Erythroblast (primary cell): ENCODE results near the gene COL25A1.
"Not testable (repeated sequence)": the region's sequence is repeated elsewhere in the genome, so short reads cannot be mapped to it uniquely, and the experiment has no call there.

ENCODE experiments used
- DNase-seq, 2 experiments: peaks; one replicate each; lab custom pipeline; 2025; lab: John Stamatoyannopoulos, UW
- GATA1 ChIP-seq: IDR thresholded peaks from 2 replicates; pipeline ENCODE4 v1.6.1; 2011; ENCODE audit warnings: low read depth, mild to moderate bottlenecking, control low read depth, low read length, moderate library complexity
- POLR2A ChIP-seq: IDR thresholded peaks from 2 replicates; pipeline ENCODE4 v1.6.1; 2011; ENCODE audit warnings: mild to moderate bottlenecking, low read length

The COL25A1 gene

DNA sequence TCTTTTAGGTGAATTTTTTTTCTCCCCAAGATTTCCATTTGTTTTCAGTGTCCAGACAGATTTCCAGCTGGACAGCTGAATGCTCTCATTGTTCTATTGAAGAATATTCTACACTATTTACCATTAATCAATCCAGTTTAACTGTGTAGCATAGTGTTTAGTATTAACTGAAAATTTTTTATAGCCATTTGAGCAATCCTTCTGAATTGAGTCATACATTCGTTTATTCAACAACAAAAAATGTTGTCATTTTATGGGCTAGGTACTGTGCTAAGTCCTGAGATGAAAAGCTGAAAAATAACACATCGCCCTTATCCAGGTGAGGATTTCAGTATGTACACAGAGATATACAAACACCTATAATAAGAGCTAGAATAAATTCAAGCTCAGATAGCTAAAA lies 223.3 kb downstream of the COL25A1 start:
- TF ChIP-seq GATA1, result no peak
- TF ChIP-seq POLR2A, result no peak
- no peak for DNase-seq

DNA sequence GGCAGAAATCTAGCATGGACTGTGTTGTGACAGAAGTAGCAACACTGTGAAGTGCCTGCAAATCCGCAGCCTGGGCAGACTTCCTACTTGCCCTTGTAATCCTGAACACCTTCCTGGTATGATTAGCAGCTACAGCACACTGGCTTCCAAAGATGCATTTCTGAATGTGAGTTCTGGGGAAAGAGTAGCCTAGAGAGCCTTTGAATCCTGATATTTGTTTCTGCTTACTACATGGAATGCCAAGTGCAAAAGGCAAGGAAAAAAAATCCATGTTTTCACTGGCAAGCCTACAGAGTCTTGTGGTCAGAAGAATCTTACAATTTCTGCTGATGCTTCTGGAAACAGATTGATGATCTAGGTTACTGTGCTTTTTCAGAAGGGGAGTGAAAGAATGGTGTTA lies 223.7 kb downstream of the COL25A1 start:
- TF ChIP-seq GATA1 (no peak), POLR2A (no peak)
- DNase-seq, result no peak

DNA sequence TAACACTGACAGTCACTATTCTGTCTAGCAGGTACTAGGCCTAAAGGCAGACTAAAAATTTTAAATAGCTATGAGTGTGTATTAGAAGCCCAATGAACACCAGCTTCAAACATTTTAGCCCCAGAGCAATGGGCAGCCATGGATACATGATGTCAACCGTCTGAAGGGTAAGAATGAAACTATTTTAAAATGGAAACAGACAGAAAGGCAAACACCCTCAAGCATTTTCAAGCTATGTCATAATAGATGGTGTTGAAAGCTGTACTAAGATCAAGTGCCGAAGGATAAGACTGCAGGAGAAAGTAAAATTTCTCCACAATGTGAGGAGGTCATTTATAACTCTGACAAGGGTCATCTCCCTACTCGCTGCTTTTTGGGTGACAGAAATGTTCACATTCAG lies 225.0 kb downstream of the COL25A1 start:
- TF ChIP-seq POLR2A (no peak), GATA1 (no peak)
- no peak for DNase-seq

DNA sequence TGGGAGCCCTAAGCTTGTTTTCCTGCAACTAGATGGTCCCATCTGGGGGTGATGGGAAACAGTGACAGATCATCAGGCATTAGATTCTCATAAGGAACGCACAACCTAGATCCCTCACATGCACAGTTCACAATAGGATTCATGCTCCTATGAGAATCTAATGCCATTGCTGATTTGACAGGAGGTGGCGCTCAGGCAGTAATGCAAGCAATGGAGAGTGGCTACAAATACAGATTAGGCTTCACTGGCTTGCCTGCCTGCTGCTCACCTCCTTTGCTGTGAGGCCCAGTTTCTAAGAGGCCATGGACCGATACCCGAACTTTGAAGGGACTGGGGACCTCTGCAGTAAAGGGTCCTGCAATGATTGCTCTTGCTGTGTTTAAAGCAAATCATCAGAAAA lies 225.7 kb downstream of the COL25A1 start:
- not testable (repeated sequence) for DNase-seq

DNA sequence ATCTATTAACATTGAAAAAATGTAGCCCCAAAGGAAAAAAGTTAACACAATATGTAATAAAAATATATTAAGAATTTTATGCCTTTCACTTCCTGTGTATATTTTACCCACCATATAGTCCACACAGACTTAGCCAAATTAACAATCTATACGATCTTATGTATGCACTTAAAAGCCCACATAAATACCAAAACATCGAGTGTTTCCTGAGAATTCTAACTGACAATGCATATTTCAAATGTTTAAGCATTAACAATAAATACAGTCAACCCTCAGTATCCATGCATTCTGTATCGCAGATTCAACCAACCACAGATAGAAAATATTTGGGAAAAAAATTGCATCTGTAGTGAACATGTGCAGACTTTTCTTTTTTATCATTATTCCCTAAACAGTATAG lies 226.8 kb downstream of the COL25A1 start:
- TF ChIP-seq GATA1 (no peak), POLR2A (no peak)
- DNase-seq, result no peak

DNA sequence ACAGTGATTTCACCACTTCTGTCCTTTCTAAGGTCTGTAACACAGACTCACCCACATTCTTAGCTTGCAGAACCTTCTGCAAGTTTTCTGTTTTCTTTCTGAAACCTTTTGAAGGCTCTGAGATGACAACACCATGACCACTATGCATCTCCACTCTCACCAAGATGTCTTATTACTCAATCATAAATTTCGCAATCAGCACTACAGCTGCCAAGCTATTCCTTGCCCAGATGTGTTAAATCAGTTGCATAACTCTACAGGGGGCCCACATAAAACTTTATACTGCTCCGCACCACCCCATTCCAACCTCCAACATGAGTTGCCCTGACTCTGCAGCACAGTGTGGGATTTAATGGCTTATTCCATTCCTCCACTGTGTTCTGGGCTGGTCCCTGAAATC lies 229.9 kb downstream of the COL25A1 start:
- DNase-seq, result no peak
- TF ChIP-seq GATA1 (no peak), POLR2A (no peak)

DNA sequence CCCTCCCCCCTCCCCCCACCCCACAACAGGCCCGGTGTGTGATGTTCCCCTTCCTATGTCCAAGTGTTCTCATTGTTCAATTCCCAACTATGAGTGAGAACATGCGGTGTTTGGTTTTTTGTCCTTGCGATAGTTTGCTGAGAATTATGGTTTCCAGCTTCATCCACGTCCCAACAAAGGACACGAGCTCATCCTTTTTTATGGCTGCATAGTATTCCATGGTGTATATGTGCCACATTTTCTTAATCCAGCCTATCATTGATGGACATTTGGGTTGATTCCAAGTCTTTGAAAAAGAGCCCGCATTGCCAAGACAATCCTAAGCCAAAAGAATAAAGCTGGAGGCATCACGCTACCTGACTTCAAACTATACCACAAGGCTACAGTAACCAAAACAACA lies 231.8 kb downstream of the COL25A1 start:
- not testable (repeated sequence) for DNase-seq

DNA sequence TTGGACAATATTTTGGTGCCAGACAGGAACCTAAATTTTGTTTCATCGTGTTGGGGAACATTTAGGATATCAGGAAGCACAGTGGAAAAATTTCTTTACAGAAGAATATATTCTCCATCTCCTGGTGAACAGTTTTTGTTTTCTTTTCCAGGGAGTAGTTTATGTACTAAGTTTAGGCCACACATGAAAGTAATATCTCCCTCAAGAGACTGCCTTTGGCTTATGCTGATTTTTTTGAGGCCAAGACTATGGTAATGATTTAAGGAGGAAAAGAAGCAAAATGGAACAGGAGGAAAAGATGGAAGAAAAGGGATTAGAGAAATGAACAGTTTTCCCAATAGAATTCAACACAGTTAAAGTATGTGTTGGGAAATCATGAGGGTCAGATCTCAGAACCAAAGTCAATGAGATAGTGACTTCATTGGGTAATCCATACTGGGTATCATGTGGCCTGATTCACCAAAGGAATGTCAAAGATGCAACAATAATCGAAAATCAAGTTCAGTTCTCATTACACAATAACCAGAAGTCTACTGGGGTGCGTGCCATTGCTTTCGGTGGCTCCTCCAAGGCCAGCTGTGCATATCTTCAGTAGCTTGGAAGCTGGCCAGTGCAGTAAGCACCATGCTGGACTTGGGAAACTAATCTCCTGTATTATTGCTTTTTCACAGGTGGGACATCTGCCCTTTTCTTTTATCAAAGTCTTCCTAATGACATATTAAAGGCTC lies 234.8 kb downstream of the COL25A1 start:
- TF ChIP-seq GATA1, result no peak
- no peak for TF ChIP-seq POLR2A
- DNase-seq, result no peak

DNA sequence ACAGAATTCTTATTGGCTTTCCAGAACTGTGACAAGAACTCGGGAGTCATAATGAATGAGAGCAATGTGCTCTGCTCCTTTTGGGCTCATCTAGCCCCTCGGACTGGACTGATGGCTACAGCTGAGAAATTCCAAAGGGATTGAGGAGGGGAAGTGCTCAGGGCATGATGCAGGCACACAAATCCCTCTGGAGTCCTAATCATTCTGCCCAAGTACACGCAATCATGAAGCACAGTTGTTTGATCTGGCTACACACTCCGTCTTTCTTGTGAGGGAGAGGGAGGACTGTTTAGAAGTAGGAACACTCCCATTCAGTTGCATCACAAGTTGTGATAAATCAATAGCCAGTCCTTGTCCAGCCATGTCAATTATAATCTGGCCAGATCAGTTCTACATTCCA lies 237.5 kb downstream of the COL25A1 start:
- DNase-seq, result no peak
- no peak for TF ChIP-seq GATA1
- no peak for TF ChIP-seq POLR2A

DNA sequence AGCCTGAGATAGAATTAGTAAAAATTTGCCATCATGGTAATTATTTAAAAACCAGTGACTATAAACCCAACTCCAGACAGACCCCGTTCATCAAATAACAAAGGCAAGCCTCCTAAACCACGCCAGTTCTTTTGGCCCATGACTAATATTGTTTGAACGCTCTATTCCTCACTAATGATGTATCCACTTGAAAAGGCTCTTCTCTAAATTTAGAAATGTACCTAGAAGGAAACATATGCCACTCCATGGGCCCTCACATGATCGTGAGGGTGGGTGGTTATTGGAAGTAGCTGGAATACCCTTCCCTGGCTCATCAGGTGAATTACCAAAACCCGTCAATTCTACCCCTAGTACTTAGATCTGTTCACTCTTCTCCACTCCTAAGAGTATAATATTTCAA lies 249.2 kb downstream of the COL25A1 start:
- TF ChIP-seq GATA1, result no peak
- TF ChIP-seq POLR2A, result no peak
- DNase-seq, result no peak

DNA sequence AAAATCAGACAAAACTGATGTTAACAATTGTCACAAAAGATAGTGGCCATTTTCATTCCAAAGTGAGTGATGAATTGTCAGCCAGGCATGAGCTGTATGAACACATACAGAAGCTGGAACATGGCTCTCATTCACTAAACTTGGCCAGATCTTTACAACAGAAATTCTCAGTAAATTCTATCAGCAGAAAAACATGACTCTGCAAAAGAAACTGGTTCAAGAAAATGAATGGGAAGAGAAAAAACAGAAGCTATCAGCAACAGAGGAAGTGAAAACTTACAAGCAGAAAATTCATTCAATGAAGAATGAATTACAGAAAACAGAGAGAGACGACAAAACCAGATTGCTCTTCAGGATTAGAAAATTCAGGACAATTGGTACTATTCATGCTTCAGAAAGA lies 249.6 kb downstream of the COL25A1 start:
- TF ChIP-seq GATA1 (no peak), POLR2A (no peak)
- no peak for DNase-seq

DNA sequence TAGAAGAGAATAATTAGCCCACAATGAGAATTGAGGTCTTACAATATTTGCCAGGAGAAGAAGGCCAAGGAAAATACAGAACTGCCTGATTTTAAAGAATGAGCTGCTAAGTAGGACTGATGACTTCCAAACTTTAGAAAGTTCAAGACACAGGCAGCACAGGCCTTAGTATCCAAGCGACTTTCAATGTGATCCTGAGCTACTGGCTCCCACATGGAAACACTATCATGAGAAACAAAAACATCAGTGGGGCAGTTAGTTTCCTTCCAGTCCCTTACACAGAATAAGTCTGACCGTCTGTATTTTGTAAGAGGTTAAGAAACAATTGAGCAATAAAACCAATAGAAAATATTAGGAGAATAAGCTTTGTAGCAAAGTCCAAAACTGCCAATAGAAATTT lies 251.4 kb downstream of the COL25A1 start:
- TF ChIP-seq GATA1 (no peak), POLR2A (no peak)
- no peak for DNase-seq

DNA sequence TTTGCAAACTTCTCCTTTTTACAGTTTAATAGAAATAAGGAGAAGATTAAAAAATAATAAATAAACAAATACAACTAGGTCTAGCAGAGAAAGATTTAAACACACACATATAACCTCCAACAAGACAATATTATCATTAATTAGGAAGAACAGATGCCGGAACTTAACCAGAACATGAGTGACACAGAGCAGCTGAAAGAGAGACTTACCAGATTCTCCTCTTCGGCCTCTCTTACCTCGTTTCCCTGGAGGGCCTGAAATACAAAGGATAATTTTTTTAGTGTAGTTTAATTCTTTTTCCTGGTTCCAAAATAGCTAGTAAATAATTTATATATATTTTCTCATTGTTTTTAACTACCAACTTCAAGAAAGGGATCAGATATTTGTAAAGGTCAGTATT lies 252.5 kb downstream of the COL25A1 start:
- TF ChIP-seq GATA1 (no peak), POLR2A (no peak)
- no peak for DNase-seq

DNA sequence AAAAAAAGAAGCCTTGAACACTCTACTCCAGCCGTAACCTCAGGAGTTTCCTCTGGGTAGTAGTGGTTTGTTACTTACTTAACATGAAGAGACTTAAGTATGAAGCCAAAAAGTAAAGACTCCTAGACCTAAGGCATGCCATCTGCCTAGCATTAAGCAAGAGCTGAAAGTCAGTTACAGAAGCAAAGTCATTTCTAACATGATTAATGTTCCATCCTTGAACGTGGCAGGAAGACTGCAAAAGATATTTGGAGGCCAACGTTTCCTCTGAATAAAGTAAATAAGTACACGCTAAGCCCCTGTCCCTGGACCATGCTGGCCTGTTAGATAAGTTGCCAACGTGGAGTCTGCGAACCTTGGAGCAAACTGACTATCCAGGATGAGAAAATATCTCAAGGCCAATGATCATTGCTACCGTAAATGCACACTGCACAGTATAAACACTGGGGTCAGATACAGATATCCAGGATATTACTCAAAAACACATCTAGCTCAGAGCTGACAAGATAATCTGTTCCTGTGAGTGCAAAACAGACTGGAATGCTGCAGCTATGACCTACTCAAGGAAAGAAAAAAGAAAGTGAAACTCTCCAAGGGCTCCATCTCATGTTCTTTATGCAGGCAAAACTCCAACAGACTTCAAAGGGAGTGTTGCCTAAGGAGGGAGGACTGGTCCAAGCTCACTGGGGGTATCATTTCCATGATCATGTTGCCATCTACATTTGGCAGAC lies 255.8 kb downstream of the COL25A1 start:
- TF ChIP-seq POLR2A, result no peak
- no peak for TF ChIP-seq GATA1
- DNase-seq, result no peak

DNA sequence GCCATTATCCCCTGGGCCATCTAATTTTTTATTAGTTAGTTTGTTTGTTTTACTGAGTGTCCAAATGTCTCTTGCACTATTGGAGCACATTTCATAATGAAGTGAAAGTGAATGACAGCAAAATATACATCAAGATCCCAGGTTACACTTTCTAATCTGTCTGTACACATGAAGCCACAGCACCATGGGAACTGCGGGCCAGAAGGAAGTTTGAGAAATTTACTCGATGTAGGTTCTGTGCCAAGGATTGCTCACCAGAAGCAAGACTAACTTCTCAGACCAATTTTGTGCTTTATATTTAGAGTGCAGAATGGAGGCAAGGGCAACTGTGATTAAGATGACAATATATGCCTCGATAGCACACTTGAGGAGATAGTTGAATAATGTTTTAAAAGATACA lies 258.0 kb downstream of the COL25A1 start:
- TF ChIP-seq POLR2A (no peak), GATA1 (no peak)
- no peak for DNase-seq
